CD4-positive, alpha-beta T cell (primary cell): Measurements from ENCODE around the gene AHCYL2. TPM values are rescaled to one million over a fixed set of nuclear protein-coding genes. Genes with fewer than 3 reads are reported as not detected.
"Not testable (repeated sequence)": the region's sequence is repeated elsewhere in the genome, so short reads cannot be mapped to it uniquely, and the experiment has no call there.

Experiments used
- ATAC-seq: fragments of 200-7000 bp; cut with Tn5 transposase; one replicate; pipeline ENCODE4 v1.10.0; 2022; ENCODE audit warnings: mild to moderate bottlenecking; ENCODE audit not compliant: poor library complexity
- CTCF ChIA-PET: fragments of 350-600 bp; sonication (Branson Sonifier 250); formaldehyde crosslinking; loops from one replicate; lab custom pipeline; 2021; ENCODE audit warnings: antibody characterized with exemption, inconsistent platforms; lab: Charles Lee
- POLR2A ChIA-PET: fragments of 350-600 bp; sonication (Branson Sonifier 250); formaldehyde crosslinking; loops from one replicate; lab custom pipeline; 2021; ENCODE audit warnings: antibody characterized with exemption, inconsistent platforms; lab: Charles Lee
- DNase-seq, 14 experiments: peaks; one replicate each; pipeline ENCODE4 v3.0.0-alpha.2; 2013 to 2020; ENCODE audit warnings: mixed read lengths in 2 of 14
- H3K27ac ChIP-seq, 2 donors: one replicate each; pipeline versions ENCODE4 v1.5.1 to v1.7.0; 2013; ENCODE audit warnings: low read length in 2 of 2, low read depth in 1 of 2, mild to moderate bottlenecking in 1 of 2
- H3K27me3 ChIP-seq, 2 experiments: 1 replicate in 1 of 2; 2 replicates in 1 of 2; pipeline versions ENCODE4 v1.6.1 to v1.7.0; 2013; ENCODE audit warnings: low read length in 2 of 2, control low read depth in 1 of 2, mild to moderate bottlenecking in 1 of 2, moderate library complexity in 1 of 2; ENCODE audit not compliant: insufficient read depth in 2 of 2, control insufficient read depth in 1 of 2
- H3K36me3 ChIP-seq: one replicate; pipeline ENCODE4 v1.6.1; 2013; ENCODE audit warnings: low read length, control low read depth; ENCODE audit not compliant: insufficient read depth
- H3K4me1 ChIP-seq: one replicate; pipeline ENCODE4 v1.6.1; 2013; ENCODE audit warnings: low read length, control low read depth; ENCODE audit not compliant: insufficient read depth
- H3K4me3 ChIP-seq: one replicate; pipeline ENCODE4 v1.5.1; 2013; ENCODE audit warnings: mild to moderate bottlenecking, low read length, moderate library complexity
- H3K9me3 ChIP-seq, 2 experiments: 1 replicate in 1 of 2; 2 replicates in 1 of 2; pipeline versions ENCODE4 v1.6.1 to v1.7.0; 2013; ENCODE audit warnings: low read length in 2 of 2, mild to moderate bottlenecking in 2 of 2, control low read depth in 1 of 2, moderate library complexity in 1 of 2; ENCODE audit not compliant: control insufficient read depth in 1 of 2, insufficient read depth in 1 of 2
- H3K27ac Mint-ChIP-seq: one replicate; pipeline ENCODE4 v1.8.0; 2020; ENCODE audit warnings: mixed read lengths
- H3K27me3 Mint-ChIP-seq: one replicate; pipeline ENCODE4 v1.8.0; 2021; ENCODE audit warnings: mixed read lengths
- H3K36me3 Mint-ChIP-seq: one replicate; pipeline ENCODE4 v1.8.0; 2021; ENCODE audit warnings: low read depth, mixed read lengths
- H3K4me1 Mint-ChIP-seq: one replicate; pipeline ENCODE4 v1.8.0; 2021; ENCODE audit warnings: low read depth, mixed read lengths
- H3K4me3 Mint-ChIP-seq: one replicate; pipeline ENCODE4 v1.8.0; 2020; ENCODE audit warnings: mild to moderate bottlenecking, mixed read lengths
- H3K9me3 Mint-ChIP-seq: one replicate; pipeline ENCODE4 v1.8.0; 2020; ENCODE audit warnings: mixed read lengths
- CTCF ChIP-seq: fragments of 200-600 bp; IDR thresholded peaks from one replicate; pipeline ENCODE4 v1.8.0; 2022; ENCODE audit warnings: antibody characterized with exemption, mild to moderate bottlenecking
- intact Hi-C, 2 experiments: fragments of 100-400 bp; cut with DNase I in 1 of 2; cut with micrococcal nuclease in 1 of 2; formaldehyde crosslinking; loops; one replicate each; pipeline versions ENCODE4 v1.15.1 to v1.9.0; 2023 to 2025; cut with DNase I, micrococcal nuclease
- total RNA-seq, 174 experiments: library from RNA in 2 of 174; stranded (reverse) in 2 of 174; gene quantifications; one replicate each; pipeline ENCODE4 v1.2.3 and lab custom pipeline; 2021 to 2026

AHCYL2 gene
- total RNA-seq, 2 experiments from 2014 or later, result 5.8 to 6.0 TPM

- Mint-ChIP-seq H3K4me3 (no peak overlapping the region), H3K27me3 (no peaks in the 10 kb centered on the region), H3K27ac (no peak overlapping the region), H3K36me3 (peaks cover 8% of the 10 kb centered on the region), H3K4me1 (peaks cover 8% of the 10 kb centered on the region), H3K9me3 (no peaks in the 10 kb centered on the region)
- DNase-seq (peak; percentile 24 to 68 (median 40)), ATAC-seq (no peak)
- Histone ChIP-seq H3K4me3 (no peak overlapping the region), H3K27me3 (no peaks in the 10 kb centered on the region), H3K4me1 (no peaks in the 10 kb centered on the region), H3K27ac (no peak overlapping the region), H3K36me3 (no peaks in the 10 kb centered on the region), H3K9me3 (no peaks in the 10 kb centered on the region)
- intact Hi-C loops, result loop anchor here (1.0 kb wide), 1 partner anchor 80 kb away; no protein-coding TSS in a partner anchor
- TF ChIP-seq CTCF, result peak; percentile 79
- ChIA-PET CTCF (interaction anchor here (0.7 to 5.0 kb wide), 10 partner anchors 9 to 80 kb away, joined by 3 to 33 read pairs (median 3); partner anchors contain the start of gene AHCYL2), POLR2A (interaction anchor here (0.7 to 1.0 kb wide), 2 partner anchors 73 to 80 kb away, joined by 3 read pairs; partner anchors contain the start of gene AHCYL2)
Observed at GRCh38 chr7:129298268-129298893, 73.6 kb downstream of the AHCYL2 start.

- POLR2A ChIA-PET, result no interaction called here
Observed at GRCh38 chr7:129299889-129300288, 75.1 kb downstream of the AHCYL2 start.

GRCh38 chr7:129300299-129300698, 75.5 kb downstream of the AHCYL2 start:
- H3K4me1 ChIP-seq, POLR2A ChIA-PET, H3K27ac Mint-ChIP-seq, intact Hi-C loops, DNase-seq, H3K4me3 ChIP-seq, H3K9me3 Mint-ChIP-seq, H3K9me3 ChIP-seq, H3K27me3 ChIP-seq, ATAC-seq, H3K27me3 Mint-ChIP-seq, H3K36me3 ChIP-seq, H3K4me3 Mint-ChIP-seq, H3K27ac ChIP-seq: not testable (repeated sequence)
- Mint-ChIP-seq H3K4me1 (peaks cover 12% of the 10 kb centered on the region), H3K36me3 (peaks cover 18% of the 10 kb centered on the region)
- CTCF ChIA-PET, result interaction anchor here (1.6 kb wide), 1 partner anchor 82 kb away, joined by 8 read pairs; no protein-coding TSS in a partner anchor

More at GRCh38 chr7:129299889-129300288, 75.1 kb downstream of the AHCYL2 start:
- Mint-ChIP-seq H3K9me3 (peaks cover 5% of the 10 kb centered on the region), H3K36me3 (peaks cover 18% of the 10 kb centered on the region), H3K4me1 (peaks cover 12% of the 10 kb centered on the region), H3K27ac (no peak overlapping the region), H3K4me3 (no peak overlapping the region), H3K27me3 (no peaks in the 10 kb centered on the region)
- H3K4me3 ChIP-seq, result no peak overlapping the region
- no peaks in the 10 kb centered on the region for H3K4me1 ChIP-seq
- no peak for TF ChIP-seq CTCF
- H3K27me3 ChIP-seq, result no peaks in the 10 kb centered on the region
- ATAC-seq, result no peak
- peaks cover 0 to under 1% of the 10 kb centered on the region in 2 experiments for H3K9me3 ChIP-seq
- CTCF ChIA-PET, result no interaction called here
- H3K27ac ChIP-seq, result no peak overlapping the region
- DNase-seq, result no peak
- intact Hi-C loops, result no loop called here
- no peaks in the 10 kb centered on the region for H3K36me3 ChIP-seq
